ENCODE data around the gene MINK1. TPM values are rescaled to one million over a fixed set of nuclear protein-coding genes. Genes with fewer than 3 reads are reported as not detected.

MINK1 gene
- total RNA-seq, 2 donors from 2014 or later, result 188 to 263 TPM

DNA sequence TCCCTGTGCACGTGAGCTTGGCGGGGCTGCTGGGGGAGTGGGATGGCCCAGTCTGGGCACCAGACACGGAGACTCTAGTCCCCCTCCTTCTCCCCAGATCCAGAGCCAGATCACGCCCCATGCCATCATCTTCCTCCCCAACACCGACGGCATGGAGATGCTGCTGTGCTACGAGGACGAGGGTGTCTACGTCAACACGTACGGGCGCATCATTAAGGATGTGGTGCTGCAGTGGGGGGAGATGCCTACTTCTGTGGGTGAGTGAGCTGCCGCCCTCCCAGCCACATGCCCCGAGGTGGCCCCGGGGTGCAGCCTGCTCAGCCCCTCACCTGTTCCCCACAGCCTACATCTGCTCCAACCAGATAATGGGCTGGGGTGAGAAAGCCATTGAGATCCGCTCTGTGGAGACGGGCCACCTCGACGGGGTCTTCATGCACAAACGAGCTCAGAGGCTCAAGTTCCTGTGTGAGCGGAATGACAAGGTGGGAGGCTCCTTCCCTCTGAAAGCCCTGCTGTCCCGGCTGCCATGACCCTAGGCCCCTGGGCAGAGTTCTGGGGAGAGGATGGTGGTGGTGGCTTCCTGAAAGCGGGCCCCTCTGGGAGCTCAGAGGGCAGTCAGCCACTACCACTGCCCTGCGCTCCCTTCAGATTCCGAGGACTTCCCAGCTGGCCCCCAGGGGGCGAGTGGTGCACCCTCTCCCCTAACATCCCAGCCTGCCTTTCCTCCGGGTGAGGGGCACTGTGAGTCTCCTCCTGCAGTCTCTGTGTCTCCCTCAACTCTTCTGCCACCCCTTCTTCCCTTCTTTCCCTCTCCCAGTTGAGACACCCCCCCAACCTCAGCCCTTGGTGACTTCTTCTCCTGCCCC, 63.4 kb downstream of the MINK1 start:
- DNase-seq (no peak), ATAC-seq (no peak)
- H3K4me3 Mint-ChIP-seq, result no peak overlapping the region
- no peaks in the 10 kb centered on the region for H3K27me3 Mint-ChIP-seq
- H3K4me1 Mint-ChIP-seq, result peaks cover 16% of the 10 kb centered on the region
- H3K27ac Mint-ChIP-seq, result no peak overlapping the region
- H3K36me3 Mint-ChIP-seq (ENCODE audit: low read depth), result no peaks in the 10 kb centered on the region
- H3K9me3 ChIP-seq (ENCODE audit: control insufficient read depth, low read length, poor library complexity, severe bottlenecking), result no peaks in the 10 kb centered on the region

DNA sequence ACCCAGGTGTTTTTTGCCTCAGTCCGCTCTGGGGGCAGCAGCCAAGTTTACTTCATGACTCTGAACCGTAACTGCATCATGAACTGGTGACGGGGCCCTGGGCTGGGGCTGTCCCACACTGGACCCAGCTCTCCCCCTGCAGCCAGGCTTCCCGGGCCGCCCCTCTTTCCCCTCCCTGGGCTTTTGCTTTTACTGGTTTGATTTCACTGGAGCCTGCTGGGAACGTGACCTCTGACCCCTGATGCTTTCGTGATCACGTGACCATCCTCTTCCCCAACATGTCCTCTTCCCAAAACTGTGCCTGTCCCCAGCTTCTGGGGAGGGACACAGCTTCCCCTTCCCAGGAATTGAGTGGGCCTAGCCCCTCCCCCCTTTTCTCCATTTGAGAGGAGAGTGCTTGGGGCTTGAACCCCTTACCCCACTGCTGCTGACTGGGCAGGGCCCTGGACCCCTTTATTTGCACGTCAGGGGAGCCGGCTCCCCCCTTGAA, 64.1 kb downstream of the MINK1 start:
- no peaks in the 10 kb centered on the region for H3K36me3 Mint-ChIP-seq (ENCODE audit: low read depth)
- DNase-seq, result no peak
- no peak for ATAC-seq
- no peak overlapping the region for H3K27ac Mint-ChIP-seq
- no peak overlapping the region for H3K4me3 Mint-ChIP-seq
- no peaks in the 10 kb centered on the region for H3K27me3 Mint-ChIP-seq
- H3K9me3 ChIP-seq (ENCODE audit: control insufficient read depth, low read length, poor library complexity, severe bottlenecking), result no peaks in the 10 kb centered on the region
- peaks cover 16% of the 10 kb centered on the region for H3K4me1 Mint-ChIP-seq

DNA sequence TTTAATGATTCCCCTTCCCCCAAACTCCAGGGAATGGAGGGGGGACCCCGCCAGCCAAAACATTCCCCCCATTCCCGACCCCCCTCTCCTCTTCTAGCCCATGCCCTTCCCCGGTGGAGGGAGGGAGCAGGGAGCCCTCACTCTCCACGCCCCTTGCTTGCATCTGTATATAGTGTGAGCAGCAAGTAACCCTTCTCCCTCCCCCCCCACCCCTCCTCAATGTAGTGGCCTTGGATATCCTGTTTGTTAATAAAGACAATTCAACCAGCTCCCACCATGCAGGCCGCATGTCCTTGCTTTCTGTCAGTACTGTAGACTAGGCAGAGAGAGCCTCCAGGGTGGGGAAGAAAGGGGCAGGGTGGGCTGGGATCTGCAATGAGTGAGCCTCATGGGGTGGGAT, 64.6 kb downstream of the MINK1 start:
- no peaks in the 10 kb centered on the region for H3K36me3 Mint-ChIP-seq (ENCODE audit: low read depth)
- peaks cover 21% of the 10 kb centered on the region for H3K4me1 Mint-ChIP-seq
- ATAC-seq (no peak), DNase-seq (no peak)
- H3K4me3 Mint-ChIP-seq, result peak overlapping the region; percentile 79
- no peaks in the 10 kb centered on the region for H3K9me3 ChIP-seq (ENCODE audit: control insufficient read depth, low read length, poor library complexity, severe bottlenecking)
- no peaks in the 10 kb centered on the region for H3K27me3 Mint-ChIP-seq
- H3K27ac Mint-ChIP-seq, result peak overlapping the region; percentile 39

DNA sequence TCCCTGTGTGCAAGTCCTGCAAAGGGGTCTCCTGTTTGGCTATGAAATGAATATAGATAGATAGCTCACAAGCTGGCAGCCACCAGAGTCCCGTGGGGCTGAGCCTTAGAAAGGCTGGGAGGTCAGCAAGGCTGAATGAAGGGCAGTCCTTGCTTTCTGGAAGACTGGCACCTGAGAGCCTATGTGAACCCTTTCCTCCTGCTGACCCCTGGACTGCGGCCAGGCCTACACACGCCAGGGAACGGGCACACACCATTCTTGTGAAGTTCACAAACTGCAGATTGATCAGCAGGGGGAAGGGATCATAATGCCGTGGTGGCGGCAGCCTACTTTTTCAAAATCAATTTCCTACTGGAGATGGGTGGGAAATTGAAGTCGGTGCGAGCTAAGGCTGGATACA, 65.2 kb downstream of the MINK1 start:
- H3K27ac Mint-ChIP-seq, result peak overlapping the region; percentile 39
- H3K4me3 Mint-ChIP-seq, result peak overlapping the region; percentile 79
- peaks cover 27% of the 10 kb centered on the region for H3K4me1 Mint-ChIP-seq

DNA sequence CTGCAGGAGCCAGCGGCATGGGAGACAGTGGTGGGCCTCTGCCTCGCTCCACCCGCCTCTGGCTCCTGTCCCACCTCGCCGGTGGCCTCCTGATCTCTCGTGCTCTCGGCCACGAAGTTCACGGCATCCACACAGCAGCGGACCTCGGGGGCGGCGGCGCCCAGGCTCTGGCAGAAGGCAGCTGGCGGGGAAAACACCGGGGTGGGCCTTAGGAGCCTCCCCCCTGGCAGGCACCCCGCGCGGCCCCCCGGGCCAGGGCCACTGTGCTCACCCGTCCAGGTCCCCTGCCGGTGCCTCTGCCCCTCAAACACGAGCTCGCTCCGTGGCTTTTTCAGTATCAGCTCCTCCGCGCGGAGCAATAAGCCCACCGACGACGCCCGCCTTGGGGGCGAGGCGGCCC, 65.8 kb downstream of the MINK1 start:
- no peaks in the 10 kb centered on the region for H3K9me3 ChIP-seq (ENCODE audit: control insufficient read depth, low read length, poor library complexity, severe bottlenecking)
- no peaks in the 10 kb centered on the region for H3K27me3 Mint-ChIP-seq
- H3K36me3 Mint-ChIP-seq (ENCODE audit: low read depth), result no peaks in the 10 kb centered on the region
- H3K27ac Mint-ChIP-seq, result peak overlapping the region; percentile 92
- H3K4me1 Mint-ChIP-seq, result peaks cover 31% of the 10 kb centered on the region
- peak overlapping the region; percentile 93 for H3K4me3 Mint-ChIP-seq
- ATAC-seq (peak; percentile 3), DNase-seq (no peak)

More for the DNA sequence above, 65.2 kb downstream of the MINK1 start:
- no peaks in the 10 kb centered on the region for H3K36me3 Mint-ChIP-seq (ENCODE audit: low read depth)
- H3K9me3 ChIP-seq (ENCODE audit: control insufficient read depth, low read length, poor library complexity, severe bottlenecking), result no peaks in the 10 kb centered on the region
- H3K27me3 Mint-ChIP-seq, result no peaks in the 10 kb centered on the region
- ATAC-seq (no peak), DNase-seq (no peak)

DNA sequence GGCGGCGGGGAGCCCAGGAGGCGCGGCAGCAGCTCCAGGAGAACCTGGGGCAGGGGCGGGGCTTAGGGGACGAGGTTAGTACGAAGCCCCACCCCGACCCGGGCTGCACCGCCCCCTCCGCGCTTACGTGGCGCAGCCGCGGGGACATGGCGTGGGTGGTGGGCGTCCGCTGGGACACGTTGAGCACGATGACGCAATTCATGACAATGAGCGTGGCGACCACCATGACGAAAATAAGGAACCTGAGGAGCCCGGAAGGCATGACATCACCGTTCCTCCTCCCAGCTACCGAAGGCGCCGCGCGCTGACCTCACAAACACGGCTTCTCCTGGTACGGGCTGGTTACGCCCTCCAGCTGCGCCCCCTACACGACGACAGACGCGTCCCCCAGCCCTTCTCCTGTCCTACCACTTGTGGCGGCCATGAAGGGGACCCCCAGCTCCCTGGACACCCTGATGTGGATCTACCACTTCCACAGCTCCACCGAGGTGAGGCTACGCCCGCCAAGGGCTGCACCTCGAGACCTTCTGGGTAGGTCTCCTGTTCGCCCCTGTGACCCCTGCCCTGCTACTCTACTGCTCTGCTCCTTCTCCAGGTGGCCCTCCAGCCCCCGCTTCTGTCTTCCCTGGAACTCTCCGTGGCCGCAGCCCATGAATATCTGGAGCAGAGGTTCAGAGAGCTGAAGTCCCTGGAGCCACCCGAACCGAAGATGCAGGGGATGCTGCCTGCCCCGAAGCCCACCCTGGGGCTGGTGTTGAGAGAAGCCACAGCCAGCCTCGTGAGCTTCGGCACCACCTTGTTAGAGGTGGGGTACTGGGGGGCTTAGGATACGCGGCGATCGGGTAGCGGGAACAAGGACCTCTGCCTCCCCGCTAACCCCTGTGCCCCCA, 66.4 kb downstream of the MINK1 start, which contains the start of gene C17orf107:
Gene C17orf107 (plus strand): TSS at position 196 of the 890 bp plus-strand sequence. CDS start 227 bp downstream, at position 423.
- ATAC-seq (peak; percentile 86), DNase-seq (peak; percentile 87 to 94 (median 93))
- Mint-ChIP-seq H3K36me3 (ENCODE audit: low read depth) (no peaks in the 10 kb centered on the region), H3K4me3 (peak within 1 kb of the TSS; percentile 93), H3K27me3 (no peaks in the 10 kb centered on the region), H3K4me1 (peaks cover 31% of the 10 kb centered on the region), H3K27ac (peak within 1 kb of the TSS; percentile 92)
- H3K9me3 ChIP-seq (ENCODE audit: control insufficient read depth, low read length, poor library complexity, severe bottlenecking), result no peaks in the 10 kb centered on the region

DNA sequence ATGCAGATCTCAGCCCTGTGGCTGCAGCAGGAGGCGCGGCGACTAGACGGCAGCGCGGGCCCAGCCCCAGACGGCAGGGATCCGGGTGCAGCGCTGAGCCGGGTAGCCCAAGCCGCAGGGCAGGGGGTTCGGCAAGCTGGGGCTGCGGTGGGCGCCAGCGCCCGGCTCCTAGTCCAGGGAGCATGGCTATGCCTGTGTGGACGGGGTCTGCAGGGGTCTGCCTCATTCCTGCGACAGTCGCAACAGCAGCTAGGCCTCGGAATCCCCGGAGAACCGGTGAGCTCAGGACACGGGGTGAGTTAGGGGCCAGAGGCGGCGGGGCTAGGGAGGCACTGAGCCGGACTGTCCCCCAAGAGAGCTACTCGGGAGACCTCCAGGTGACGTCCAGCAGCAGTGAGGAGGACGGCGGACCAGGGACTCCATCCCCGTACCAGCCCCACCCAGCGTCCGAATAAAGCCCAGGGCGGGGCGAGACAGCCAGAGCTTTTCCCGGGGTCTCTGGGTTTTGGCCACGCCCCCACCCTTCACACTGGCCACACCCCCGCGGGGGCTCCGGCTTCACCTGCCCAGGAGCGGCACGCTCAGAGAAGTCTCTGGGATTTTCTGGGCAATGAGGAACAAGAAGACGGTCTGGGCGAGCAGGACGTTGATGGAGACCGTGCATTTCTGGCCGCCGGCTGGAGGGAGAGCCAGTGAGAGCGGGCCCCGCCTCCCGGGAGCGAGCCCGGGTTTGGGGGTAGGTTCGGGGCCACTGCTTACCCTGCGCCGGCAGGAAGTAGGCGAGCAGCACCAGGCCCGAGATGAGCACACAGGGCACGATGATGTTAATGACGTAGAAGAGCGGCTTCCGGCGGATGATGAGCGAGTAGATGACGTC, 67.3 kb downstream of the MINK1 start:
- H3K4me3 Mint-ChIP-seq, result peak overlapping the region; percentile 93
- H3K27me3 Mint-ChIP-seq, result no peaks in the 10 kb centered on the region
- DNase-seq, result peak; percentile 42 to 53 (median 51)
- no peaks in the 10 kb centered on the region for H3K36me3 Mint-ChIP-seq (ENCODE audit: low read depth)
- peak; percentile 35 for ATAC-seq
- H3K9me3 ChIP-seq (ENCODE audit: control insufficient read depth, low read length, poor library complexity, severe bottlenecking), result no peaks in the 10 kb centered on the region
- peak overlapping the region; percentile 92 for H3K27ac Mint-ChIP-seq
- peaks cover 31% of the 10 kb centered on the region for H3K4me1 Mint-ChIP-seq

DNA sequence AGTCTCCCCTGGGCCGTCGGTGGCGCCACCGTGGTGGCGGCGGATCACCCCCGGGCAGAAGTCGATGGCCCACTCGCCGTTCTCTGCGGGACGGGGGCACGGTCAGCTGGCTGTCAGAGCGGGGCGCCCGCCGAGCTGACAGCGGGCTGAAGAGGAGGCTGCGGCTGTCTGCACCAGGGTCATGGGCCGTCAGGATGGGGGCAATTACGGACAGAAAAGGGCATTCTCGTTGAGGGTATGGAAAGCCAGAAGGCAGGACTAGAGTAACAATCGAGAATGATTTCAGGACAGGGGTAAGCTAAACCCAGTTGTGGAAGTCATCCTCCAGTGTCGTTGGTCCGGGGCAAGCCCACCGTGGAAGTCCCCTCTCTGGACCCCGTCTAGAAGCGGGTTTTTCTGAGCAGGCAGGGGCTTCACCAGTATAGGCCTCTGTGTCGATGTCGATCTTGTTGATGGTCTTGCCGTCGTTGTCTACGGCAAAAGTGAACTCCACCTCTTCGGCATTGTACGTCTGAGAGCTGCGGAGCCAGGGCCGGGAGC, 68.0 kb downstream of the MINK1 start:
- Mint-ChIP-seq H3K36me3 (ENCODE audit: low read depth) (no peaks in the 10 kb centered on the region), H3K27ac (peak overlapping the region; percentile 81), H3K4me1 (peaks cover 31% of the 10 kb centered on the region), H3K27me3 (no peaks in the 10 kb centered on the region), H3K4me3 (peak overlapping the region; percentile 93)
- no peak for DNase-seq
- no peak for ATAC-seq
- no peaks in the 10 kb centered on the region for H3K9me3 ChIP-seq (ENCODE audit: control insufficient read depth, low read length, poor library complexity, severe bottlenecking)

DNA sequence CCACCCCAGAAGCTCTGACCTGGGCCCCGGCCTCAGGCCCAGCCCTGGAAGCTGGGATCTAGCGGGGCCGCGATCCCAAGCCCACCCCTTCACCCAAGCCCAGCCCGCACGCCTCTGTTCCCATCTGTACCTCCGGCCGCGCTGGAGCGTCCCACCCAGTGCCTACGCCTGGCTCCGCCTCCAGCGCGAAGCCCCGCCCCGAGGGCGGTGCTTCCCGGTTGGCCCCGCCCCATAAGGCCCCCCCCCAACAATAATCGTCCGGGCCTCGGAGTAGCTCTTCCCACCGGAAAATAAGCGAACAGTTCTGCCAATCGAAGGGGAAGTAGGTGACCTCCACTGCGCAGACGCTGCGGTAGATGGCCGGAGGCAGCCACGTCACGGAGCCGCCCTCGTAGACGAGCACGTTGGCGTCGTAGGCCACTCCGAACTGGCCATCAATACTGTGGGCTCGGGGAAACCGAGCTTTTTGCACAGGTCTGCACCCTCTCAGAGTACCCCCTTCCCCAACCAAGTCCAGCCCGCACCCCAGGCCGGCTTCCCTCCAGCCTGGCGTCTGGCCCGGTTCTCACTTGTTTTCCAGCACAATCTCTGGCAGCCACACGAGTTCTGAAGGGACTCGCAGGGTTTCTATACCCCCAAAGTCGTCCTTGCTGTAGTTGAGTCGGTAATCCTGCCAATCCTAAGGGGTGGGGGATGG, 68.7 kb downstream of the MINK1 start:
- H3K36me3 Mint-ChIP-seq (ENCODE audit: low read depth), result no peaks in the 10 kb centered on the region
- ATAC-seq (no peak), DNase-seq (no peak)
- no peaks in the 10 kb centered on the region for H3K27me3 Mint-ChIP-seq
- peak overlapping the region; percentile 43 for H3K4me3 Mint-ChIP-seq
- H3K4me1 Mint-ChIP-seq, result peaks cover 31% of the 10 kb centered on the region
- H3K27ac Mint-ChIP-seq, result peak overlapping the region; percentile 45
- no peaks in the 10 kb centered on the region for H3K9me3 ChIP-seq (ENCODE audit: control insufficient read depth, low read length, poor library complexity, severe bottlenecking)

DNA sequence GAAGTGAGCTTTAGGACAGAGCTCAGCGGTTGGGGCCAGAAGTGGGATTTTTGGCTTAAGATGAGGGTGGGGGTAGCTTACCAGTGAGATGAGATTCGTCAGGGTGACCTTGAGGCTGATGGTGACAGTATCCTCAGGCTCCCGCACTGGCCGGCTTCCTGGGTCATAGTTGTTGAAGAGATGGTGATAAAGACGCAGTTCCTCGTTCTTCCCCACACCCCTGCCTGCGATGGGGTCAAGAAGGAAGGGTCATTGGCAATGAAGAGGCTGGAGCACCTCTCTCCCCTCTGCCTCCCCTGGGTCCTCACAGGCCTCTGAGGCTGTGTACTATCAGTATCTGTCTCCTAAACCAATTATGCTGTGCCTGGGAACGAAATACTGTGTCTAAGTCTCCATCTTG, 69.4 kb downstream of the MINK1 start:
- no peak for DNase-seq
- H3K4me3 Mint-ChIP-seq, result no peak overlapping the region
- ATAC-seq, result no peak

DNA sequence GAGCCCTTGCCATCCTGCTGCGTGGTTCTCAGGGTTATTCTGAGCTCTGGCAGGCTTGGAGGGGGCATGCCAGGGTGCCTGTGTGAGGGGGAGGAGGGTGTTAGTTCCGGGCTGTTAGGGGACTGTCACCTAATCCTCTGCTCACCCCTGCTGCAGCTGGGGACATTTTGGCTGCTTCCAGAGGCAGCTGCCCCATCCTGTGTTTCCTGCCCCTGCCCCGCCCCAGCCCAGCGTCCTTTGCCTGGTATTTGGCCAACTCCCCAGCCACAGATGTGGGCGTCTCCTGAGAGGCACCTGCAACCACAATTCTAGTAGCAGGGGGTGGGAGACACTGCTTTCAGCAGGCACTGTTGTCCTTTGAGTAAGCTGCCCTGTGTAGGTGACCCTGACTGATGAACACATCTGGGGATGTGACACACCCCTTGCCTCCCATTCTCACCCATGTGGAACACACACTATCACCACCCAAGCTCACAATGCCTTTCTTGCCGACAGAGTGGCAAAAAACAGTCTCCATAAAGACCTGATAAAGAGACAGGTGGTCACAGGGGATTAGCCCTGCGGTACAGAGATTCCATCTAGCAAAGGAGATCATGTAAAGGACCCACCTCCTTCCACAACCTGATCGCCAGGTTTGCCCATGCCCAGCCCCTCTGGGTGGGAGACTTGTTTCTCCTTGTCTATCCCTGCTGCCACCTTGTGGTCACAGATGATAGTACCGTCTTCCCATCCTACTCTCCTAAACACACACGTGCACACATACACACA, 70.1 kb downstream of the MINK1 start, which contains the start of gene CHRNE:
Gene CHRNE (minus strand): TSS at position 48 of the 768 bp plus-strand sequence. CDS start 35 bp downstream, at position 13.
- Mint-ChIP-seq H3K4me3 (peak within 1 kb of the TSS; percentile 85), H3K4me1 (peaks cover 28% of the 10 kb centered on the region), H3K36me3 (ENCODE audit: low read depth) (no peaks in the 10 kb centered on the region), H3K27me3 (no peaks in the 10 kb centered on the region), H3K27ac (peak within 1 kb of the TSS; percentile 69)
- ATAC-seq, result peak; percentile 43
- no peaks in the 10 kb centered on the region for H3K9me3 ChIP-seq (ENCODE audit: control insufficient read depth, low read length, poor library complexity, severe bottlenecking)
- peak; percentile 47 to 66 (median 55) for DNase-seq

More for the DNA sequence above, 69.4 kb downstream of the MINK1 start:
- Mint-ChIP-seq H3K27me3 (no peaks in the 10 kb centered on the region), H3K27ac (peak overlapping the region; percentile 45), H3K4me1 (peaks cover 31% of the 10 kb centered on the region), H3K36me3 (ENCODE audit: low read depth) (no peaks in the 10 kb centered on the region)
- no peaks in the 10 kb centered on the region for H3K9me3 ChIP-seq (ENCODE audit: control insufficient read depth, low read length, poor library complexity, severe bottlenecking)

Measured in T-helper 17 cell (primary cell).